Sigmoid colon (tissue), 7 donors: Measurements from ENCODE around the gene HGS. TPM values are rescaled to one million over a fixed set of nuclear protein-coding genes. Genes with fewer than 3 reads are reported as not detected.

Source experiments
- DNase-seq: peaks from one replicate; pipeline ENCODE4 v3.0.0-alpha.2; 2019
- H3K27ac ChIP-seq, 4 donors: fragments of 200-600 bp; sonication (generic); one replicate each; pipeline ENCODE4 v1.5.1; 2016 to 2019; ENCODE audit warnings: mild to moderate bottlenecking in 1 of 4
- H3K27me3 ChIP-seq, 3 donors: fragments of 200-600 bp; sonication (generic); one replicate each; pipeline ENCODE4 v1.5.1; 2019; ENCODE audit warnings: mild to moderate bottlenecking in 1 of 3
- H3K36me3 ChIP-seq, 4 donors: fragments of 200-600 bp; sonication (generic); one replicate each; pipeline ENCODE4 v1.5.1; 2016 to 2019
- H3K4me1 ChIP-seq, 4 donors: fragments of 200-600 bp; sonication (generic); one replicate each; pipeline ENCODE4 v1.5.1; 2017 to 2019
- H3K4me3 ChIP-seq, 4 donors: fragments of 200-600 bp; sonication (generic); one replicate each; pipeline ENCODE4 v1.5.1; 2017 to 2019; ENCODE audit warnings: mild to moderate bottlenecking in 2 of 4, moderate library complexity in 1 of 4
- H3K9me3 ChIP-seq, 4 donors: fragments of 200-600 bp in 3 of 4; sonication (generic) in 3 of 4; one replicate each; pipeline versions ENCODE4 v1.5.1 to v1.6.1; 2013 to 2019
- CTCF ChIP-seq, 4 experiments: fragments of 450-650 bp in 3 of 4; fragments of 200-600 bp in 1 of 4; IDR thresholded peaks; one replicate each; pipeline ENCODE4 v1.5.1; 2016 to 2019; ENCODE audit warnings: antibody characterized with exemption in 4 of 4, mild to moderate bottlenecking in 3 of 4, moderate library complexity in 2 of 4
- EP300 ChIP-seq, 4 donors: sonication (generic); formaldehyde crosslinking; IDR thresholded peaks; one replicate each; pipeline ENCODE4 v1.6.1; 2017; ENCODE audit warnings: antibody characterized with exemption in 4 of 4
- POLR2A ChIP-seq, 2 donors: fragments of 450-650 bp; IDR thresholded peaks; one replicate each; pipeline ENCODE4 v1.6.1; 2016; ENCODE audit warnings: antibody characterized with exemption in 2 of 2, mild to moderate bottlenecking in 2 of 2, moderate library complexity in 2 of 2
- POLR2AphosphoS5 ChIP-seq, 4 donors: sonication (generic); formaldehyde crosslinking; IDR thresholded peaks; one replicate each; pipeline ENCODE4 v1.6.1; 2017; ENCODE audit warnings: antibody characterized with exemption in 4 of 4
- WGBS, 2 donors: extraction: QIAGEN DNeasy Blood & Tissue Kit; methylation state at CpG; one replicate each; pipeline ENCODE4 v1.1.7; 2013; 5-methylcytosine and 5-hydroxymethylcytosine counted together
- intact Hi-C: fragments of 100-400 bp; cut with DNase I; formaldehyde crosslinking; loops from one replicate; pipeline ENCODE4 v1.15.1; 2023
- polyA plus RNA-seq, 3 donors: library from polyadenylated mRNA; stranded (reverse); fragments of 200-250 nt; gene quantifications; one replicate each; pipeline ENCODE4 v1.2.3, GENCODE V29; 2013
- total RNA-seq, 4 donors: library from RNA; depleted of rRNA; stranded (reverse); fragments of >200 nt; gene quantifications; one replicate each; pipeline ENCODE4 v1.1.0, GENCODE V29; 2016
- donor health status: healthy with polysubstance abuse.
- donor health status: Bipolar disorder and iron deficiency.
- donor health status: healthy.

HGS gene
- total and polyA plus RNA-seq, 7 donors: 36.7 to 143 (median 52.9) TPM

- no peaks in the 10 kb centered on the region for H3K36me3 ChIP-seq
- 69 to 83% methylated on average over 10 of the region's 10 CpGs for WGBS, 2 donors
- intact Hi-C loops: no loop called here
- no peak overlapping the region for H3K27ac ChIP-seq
- TF ChIP-seq CTCF (IDR thresholded peaks at IDR 0.05) (no peak), POLR2A (IDR thresholded peaks at IDR 0.05) (no peak), POLR2AphosphoS5 (IDR thresholded peaks at IDR 0.05) (no peak), EP300 (IDR thresholded peaks at IDR 0.05) (no peak)
- H3K9me3 ChIP-seq: peaks cover 0 to 6% (median 4%) of the 10 kb centered on the region in 4 donors
- H3K27me3 ChIP-seq: peaks cover 34 to 82% (median 52%) of the 10 kb centered on the region in 3 donors
- DNase-seq: peak; percentile 62
- no peak overlapping the region for H3K4me3 ChIP-seq
- H3K4me1 ChIP-seq: no peaks in the 10 kb centered on the region
These were observed 32.1 kb upstream of the HGS start for GRCh38 chr17:81651692-81652091.

GRCh38 chr17:81652906-81653771 is 30.7 kb upstream of the HGS start:
- WGBS, 2 donors: 23 to 41% methylated on average over 27 of the region's 27 CpGs
- H3K36me3 ChIP-seq: no peaks in the 10 kb centered on the region
- no peaks in the 10 kb centered on the region for H3K4me1 ChIP-seq
- no peak overlapping the region for H3K27ac ChIP-seq
- TF ChIP-seq POLR2AphosphoS5 (IDR thresholded peaks at IDR 0.05) (no peak), POLR2A (IDR thresholded peaks at IDR 0.05) (no peak), CTCF (IDR thresholded peaks at IDR 0.05) (no peak), EP300 (IDR thresholded peaks at IDR 0.05) (no peak)
- peaks cover 25 to 68% (median 41%) of the 10 kb centered on the region in 3 donors for H3K27me3 ChIP-seq
- intact Hi-C loops: no loop called here
- peaks cover 0 to 6% (median 4%) of the 10 kb centered on the region in 4 donors for H3K9me3 ChIP-seq
- DNase-seq: peak; percentile 65
- peak overlapping the region in 1 of 4 donors; percentile 13 for H3K4me3 ChIP-seq

- no peaks in the 10 kb centered on the region for H3K4me1 ChIP-seq
- no peaks in the 10 kb centered on the region for H3K9me3 ChIP-seq
- no peak for TF ChIP-seq CTCF (IDR thresholded peaks at IDR 0.05)
- TF ChIP-seq POLR2AphosphoS5 (IDR thresholded peaks at IDR 0.05): no peak
- TF ChIP-seq EP300 (IDR thresholded peaks at IDR 0.05): no peak
- TF ChIP-seq POLR2A (IDR thresholded peaks at IDR 0.05): no peak
- no peak overlapping the region for H3K4me3 ChIP-seq
- peaks cover 7 to 44% (median 18%) of the 10 kb centered on the region in 3 donors for H3K27me3 ChIP-seq
- intact Hi-C loops: no loop called here
- WGBS, 2 donors: 81 to 86% methylated on average over 18 of the region's 18 CpGs
- no peaks in the 10 kb centered on the region for H3K36me3 ChIP-seq
- no peak for DNase-seq
- no peak overlapping the region for H3K27ac ChIP-seq
These were observed 28.3 kb upstream of the HGS start for GRCh38 chr17:81655378-81656117.

- Histone ChIP-seq H3K4me1 (no peaks in the 10 kb centered on the region), H3K9me3 (no peaks in the 10 kb centered on the region), H3K36me3 (no peaks in the 10 kb centered on the region), H3K4me3 (no peak within 1 kb of the TSS), H3K27me3 (peaks cover 5 to 37% (median 11%) of the 10 kb centered on the region in 3 donors), H3K27ac (no peak within 1 kb of the TSS)
- intact Hi-C loops: no loop called here
- 86 to 89% methylated on average over 15 of the region's 15 CpGs for WGBS, 2 donors
- peak; percentile 43 for DNase-seq
- no peak for TF ChIP-seq POLR2AphosphoS5 (IDR thresholded peaks at IDR 0.05)
- TF ChIP-seq CTCF (IDR thresholded peaks at IDR 0.05): no peak
- no peak for TF ChIP-seq EP300 (IDR thresholded peaks at IDR 0.05)
- TF ChIP-seq POLR2A (IDR thresholded peaks at IDR 0.05): no peak
These were observed 27.6 kb upstream of the HGS start, which contains the start of gene PDE6G for GRCh38 chr17:81656118-81656743. Gene PDE6G, minus strand, starts transcription at chr17:81656542. Its CDS starts 3,237 bp downstream, at chr17:81653305.
